Measurements from ENCODE around the gene MAX. TPM values are rescaled to one million over a fixed set of nuclear protein-coding genes. Genes with fewer than 3 reads are reported as not detected.
"Not testable (repeated sequence)": the region's sequence is repeated elsewhere in the genome, so short reads cannot be mapped to it uniquely, and the experiment has no call there.

MAX gene
- total and polyA plus RNA-seq, 2 donors (not counting 1 experiment from before 2014, with no cell fraction given) = 98.6 to 130 TPM

- H3K9me3 ChIP-seq (ENCODE audit: control extremely low read depth in 1 of 3, control insufficient read depth in 2 of 3, insufficient read depth in 1 of 3, low read length in 2 of 3); H3K9me3 Mint-ChIP-seq (ENCODE audit: insufficient read depth); H3K4me2 ChIP-seq (replicated peaks; ENCODE audit: low read depth, low read length, poor library complexity, severe bottlenecking); H3K4me1 ChIP-seq (ENCODE audit: control insufficient read depth in 2 of 2, insufficient read depth in 2 of 2, low read length in 2 of 2); H3K4me3 ChIP-seq (ENCODE audit: control extremely low read depth in 1 of 5, extremely low read depth in 1 of 5, insufficient read depth in 1 of 5, low read depth in 2 of 5, low read length in 4 of 5); ATAC-seq (ENCODE audit: low read depth); H3K27ac Mint-ChIP-seq; H3K27me3 ChIP-seq (replicated peaks in 1 of 4; ENCODE audit: control extremely low read depth in 1 of 4, control insufficient read depth in 3 of 4, insufficient read depth in 4 of 4, low read length in 3 of 4); H3K27ac ChIP-seq (ENCODE audit: low read length in 2 of 2); DNase-seq; H2AFZ ChIP-seq (ENCODE audit: insufficient read depth, low read depth, low read length, poor library complexity, severe bottlenecking); H3K9ac ChIP-seq (ENCODE audit: low read length); CTCF ChIA-PET; H3K27me3 Mint-ChIP-seq; intact Hi-C loops (cut with micrococcal nuclease); H3K4me3 Mint-ChIP-seq: not testable (repeated sequence)
- peaks cover 82% of the 10 kb centered on the region for H3K79me2 ChIP-seq (ENCODE audit: control insufficient read depth, insufficient read depth, low read length)
- peaks cover 27 to 80% of the 10 kb centered on the region in 2 experiments for H3K36me3 ChIP-seq (replicated peaks in 1 of 2; ENCODE audit: control extremely low read depth in 1 of 2, control insufficient read depth in 1 of 2, extremely low read depth in 1 of 2, insufficient read depth in 2 of 2, low read length in 1 of 2)
- 98% methylated on average over 4 of the region's 4 CpGs for WGBS (ENCODE audit: insufficient coverage)
- H4K20me1 ChIP-seq (ENCODE audit: control insufficient read depth, insufficient read depth, low read length, poor library complexity, severe bottlenecking) = peaks cover 82% of the 10 kb centered on the region
- POLR2A ChIA-PET = interaction anchor here (0.6 kb wide), 2 partner anchors 16 to 326 kb away, joined by 3 read pairs; partner anchors contain the start of gene MAX
- H3K4me1 Mint-ChIP-seq = peaks cover 33% of the 10 kb centered on the region
Observed at GRCh38 chr14:65086686-65087085, 15.6 kb downstream of the MAX start.

DNA sequence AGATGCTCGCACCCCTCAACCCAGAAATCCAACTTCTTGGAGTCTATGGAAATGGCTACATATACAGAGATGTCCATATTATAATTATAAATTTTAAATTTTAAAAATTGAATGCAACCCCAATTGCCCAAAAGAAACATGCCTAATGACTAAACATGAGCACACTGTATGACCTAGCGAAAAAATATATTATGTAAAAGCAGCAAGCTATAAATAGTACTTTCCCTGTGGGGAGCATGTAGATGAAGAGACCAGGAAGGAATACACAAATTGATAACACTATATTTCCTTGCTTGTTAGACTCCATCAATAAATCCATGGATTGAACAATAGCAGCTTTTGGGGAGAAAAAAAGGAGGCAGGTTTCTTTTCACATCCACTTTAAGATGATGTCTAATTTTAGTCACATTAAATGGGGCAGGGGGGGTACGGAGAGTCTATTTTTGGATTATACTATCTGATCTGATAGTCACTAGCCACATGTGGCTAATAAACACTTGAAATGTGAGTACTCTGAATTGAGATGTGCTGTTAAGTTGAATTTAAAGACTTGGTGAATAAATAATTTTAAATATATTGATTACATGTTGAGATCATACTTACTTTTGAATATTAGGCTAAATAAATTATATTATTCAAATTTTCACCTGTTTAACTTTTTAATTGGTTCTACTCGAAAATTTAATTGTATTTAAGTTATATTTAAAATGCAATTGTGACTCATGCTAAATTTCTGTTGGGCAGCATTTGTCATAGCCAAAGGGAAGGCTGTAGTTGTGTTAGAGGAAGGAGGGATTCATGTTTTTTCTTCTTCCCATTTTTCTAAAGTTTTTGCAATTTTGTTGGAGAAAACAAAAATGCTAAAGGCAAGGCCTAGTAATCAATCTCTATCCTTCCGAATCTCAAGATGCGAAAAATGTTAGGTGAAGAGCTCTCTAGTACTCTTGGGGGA lies 17.5 kb downstream of the MAX start:
- no CpG with 5 or more reads among the region's 6 CpGs for WGBS (ENCODE audit: insufficient coverage)
- no peak overlapping the region for H3K4me2 ChIP-seq (replicated peaks; ENCODE audit: low read depth, low read length, poor library complexity, severe bottlenecking)
- Mint-ChIP-seq H3K4me1 (peaks cover 37% of the 10 kb centered on the region), H3K4me3 (no peak overlapping the region), H3K27ac (no peak overlapping the region), H3K27me3 (no peaks in the 10 kb centered on the region), H3K9me3 (ENCODE audit: insufficient read depth) (peaks cover 6% of the 10 kb centered on the region)
- intact Hi-C loops (cut with micrococcal nuclease) = no loop called here
- peaks cover 0 to 12% of the 10 kb centered on the region in 2 donors for H3K4me1 ChIP-seq (ENCODE audit: control insufficient read depth in 2 of 2, insufficient read depth in 2 of 2, low read length in 2 of 2)
- peaks cover 81% of the 10 kb centered on the region for H3K79me2 ChIP-seq (ENCODE audit: control insufficient read depth, insufficient read depth, low read length)
- no peak overlapping the region for H2AFZ ChIP-seq (ENCODE audit: insufficient read depth, low read depth, low read length, poor library complexity, severe bottlenecking)
- no peak overlapping the region for H3K9ac ChIP-seq (ENCODE audit: low read length)
- H3K27ac ChIP-seq (ENCODE audit: low read length in 2 of 2) = no peak overlapping the region
- H3K36me3 ChIP-seq (replicated peaks in 1 of 2; ENCODE audit: control extremely low read depth in 1 of 2, control insufficient read depth in 1 of 2, extremely low read depth in 1 of 2, insufficient read depth in 2 of 2, low read length in 1 of 2) = peaks cover 22 to 78% of the 10 kb centered on the region in 2 experiments
- ChIA-PET POLR2A (no interaction called here), CTCF (no interaction called here)
- H3K4me3 ChIP-seq (ENCODE audit: control extremely low read depth in 1 of 5, extremely low read depth in 1 of 5, insufficient read depth in 1 of 5, low read depth in 2 of 5, low read length in 4 of 5) = no peak overlapping the region
- TF ChIP-seq EZH2 (IDR thresholded peaks at IDR 0.05; ENCODE audit: borderline replicate concordance, insufficient read depth, low read depth, low read length, poor library complexity, severe bottlenecking) = no peak
- TF ChIP-seq, protein P1, sequence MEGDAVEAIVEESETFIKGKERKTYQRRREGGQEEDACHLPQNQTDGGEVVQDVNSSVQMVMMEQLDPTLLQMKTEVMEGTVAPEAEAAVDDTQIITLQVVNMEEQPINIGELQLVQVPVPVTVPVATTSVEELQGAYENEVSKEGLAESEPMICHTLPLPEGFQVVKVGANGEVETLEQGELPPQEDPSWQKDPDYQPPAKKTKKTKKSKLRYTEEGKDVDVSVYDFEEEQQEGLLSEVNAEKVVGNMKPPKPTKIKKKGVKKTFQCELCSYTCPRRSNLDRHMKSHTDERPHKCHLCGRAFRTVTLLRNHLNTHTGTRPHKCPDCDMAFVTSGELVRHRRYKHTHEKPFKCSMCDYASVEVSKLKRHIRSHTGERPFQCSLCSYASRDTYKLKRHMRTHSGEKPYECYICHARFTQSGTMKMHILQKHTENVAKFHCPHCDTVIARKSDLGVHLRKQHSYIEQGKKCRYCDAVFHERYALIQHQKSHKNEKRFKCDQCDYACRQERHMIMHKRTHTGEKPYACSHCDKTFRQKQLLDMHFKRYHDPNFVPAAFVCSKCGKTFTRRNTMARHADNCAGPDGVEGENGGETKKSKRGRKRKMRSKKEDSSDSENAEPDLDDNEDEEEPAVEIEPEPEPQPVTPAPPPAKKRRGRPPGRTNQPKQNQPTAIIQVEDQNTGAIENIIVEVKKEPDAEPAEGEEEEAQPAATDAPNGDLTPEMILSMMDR (IDR thresholded peaks at IDR 0.05) = no peak
- H3K9me3 ChIP-seq (ENCODE audit: control extremely low read depth in 1 of 3, control insufficient read depth in 2 of 3, insufficient read depth in 1 of 3, low read length in 2 of 3) = peaks cover 0 to 6% (median 4%) of the 10 kb centered on the region in 3 donors
- H4K20me1 ChIP-seq (ENCODE audit: control insufficient read depth, insufficient read depth, low read length, poor library complexity, severe bottlenecking) = peaks cover 84% of the 10 kb centered on the region
- no peaks in the 10 kb centered on the region for H3K27me3 ChIP-seq (replicated peaks in 1 of 4; ENCODE audit: control extremely low read depth in 1 of 4, control insufficient read depth in 3 of 4, insufficient read depth in 4 of 4, low read length in 3 of 4)
- no peak for DNase-seq
- ATAC-seq (ENCODE audit: low read depth) = no peak
